Loucy (cell line): Measurements from ENCODE around the gene PDZRN3.

Experiments
- EZH2phosphoT487 ChIP-seq: fragments of 200-600 bp; IDR thresholded peaks from 2 replicates; pipeline ENCODE4 v1.6.1; 2018; ENCODE audit warnings: antibody characterized with exemption, mild to moderate bottlenecking, moderate library complexity, borderline replicate concordance
- TF ChIP-seq, protein P1 (sequence below): fragments of 200-600 bp; sonication (generic); conservative IDR thresholded peaks from 2 replicates; pipeline ENCODE4 v1.5.1; 2014; ENCODE audit warnings: mild to moderate bottlenecking, antibody characterized with exemption, low read length

GRCh38 chr3:73332558-73332957 is 292.2 kb downstream of the PDZRN3 start:
- TF ChIP-seq, protein P1, sequence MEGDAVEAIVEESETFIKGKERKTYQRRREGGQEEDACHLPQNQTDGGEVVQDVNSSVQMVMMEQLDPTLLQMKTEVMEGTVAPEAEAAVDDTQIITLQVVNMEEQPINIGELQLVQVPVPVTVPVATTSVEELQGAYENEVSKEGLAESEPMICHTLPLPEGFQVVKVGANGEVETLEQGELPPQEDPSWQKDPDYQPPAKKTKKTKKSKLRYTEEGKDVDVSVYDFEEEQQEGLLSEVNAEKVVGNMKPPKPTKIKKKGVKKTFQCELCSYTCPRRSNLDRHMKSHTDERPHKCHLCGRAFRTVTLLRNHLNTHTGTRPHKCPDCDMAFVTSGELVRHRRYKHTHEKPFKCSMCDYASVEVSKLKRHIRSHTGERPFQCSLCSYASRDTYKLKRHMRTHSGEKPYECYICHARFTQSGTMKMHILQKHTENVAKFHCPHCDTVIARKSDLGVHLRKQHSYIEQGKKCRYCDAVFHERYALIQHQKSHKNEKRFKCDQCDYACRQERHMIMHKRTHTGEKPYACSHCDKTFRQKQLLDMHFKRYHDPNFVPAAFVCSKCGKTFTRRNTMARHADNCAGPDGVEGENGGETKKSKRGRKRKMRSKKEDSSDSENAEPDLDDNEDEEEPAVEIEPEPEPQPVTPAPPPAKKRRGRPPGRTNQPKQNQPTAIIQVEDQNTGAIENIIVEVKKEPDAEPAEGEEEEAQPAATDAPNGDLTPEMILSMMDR = no peak
- TF ChIP-seq EZH2phosphoT487 = no peak
